Naive thymus-derived CD8-positive, alpha-beta T cell (primary cell): ENCODE measurements around the gene ATP8B1. TPM values are rescaled to one million over a fixed set of nuclear protein-coding genes. Genes with fewer than 3 reads are reported as not detected.
A peak's percentile ranks its signal among the peaks of the same experiment; 100 is the strongest.
"Not testable (repeated sequence)": the region's sequence is repeated elsewhere in the genome, so short reads cannot be mapped to it uniquely, and the experiment has no call there.

ENCODE experiments used
- ATAC-seq, 2 donors: fragments of 150-1000 bp; cut with Tn5 transposase in 1 of 2; sonication (Bioruptor Pico), chemical (Tn5 transposase) in 1 of 2; 1 replicate in 1 of 2; 2 replicates in 1 of 2; pipeline ENCODE4 v1.10.0; 2021; ENCODE audit warnings: mild to moderate bottlenecking in 2 of 2, moderate library complexity in 2 of 2
- POLR2A ChIA-PET: fragments of 350-600 bp; sonication (Branson Sonifier 250); formaldehyde crosslinking; loops from one replicate; lab custom pipeline; 2021; ENCODE audit warnings: antibody characterized with exemption; lab: Charles Lee
- DNase-seq, 10 donors: peaks; one replicate each; pipeline versions ENCODE4 v3.0.0 to v3.0.0-alpha.2; 2020 to 2022
- H3K27ac Mint-ChIP-seq, 10 donors: one replicate each; pipeline ENCODE4 v1.8.0; 2020 to 2022; ENCODE audit warnings: mild to moderate bottlenecking in 10 of 10, mixed read lengths in 10 of 10, moderate library complexity in 4 of 10, inconsistent platforms in 1 of 10
- H3K27me3 Mint-ChIP-seq, 5 donors: one replicate each; pipeline ENCODE4 v1.8.0; 2021 to 2022; ENCODE audit warnings: mixed read lengths in 5 of 5
- H3K36me3 Mint-ChIP-seq, 3 donors: one replicate each; pipeline ENCODE4 v1.8.0; 2020 to 2022; ENCODE audit warnings: mixed read lengths in 3 of 3, mild to moderate bottlenecking in 2 of 3, inconsistent platforms in 1 of 3
- H3K4me1 Mint-ChIP-seq, 4 donors: one replicate each; pipeline ENCODE4 v1.8.0; 2021 to 2022; ENCODE audit warnings: mixed read lengths in 4 of 4
- H3K4me3 Mint-ChIP-seq, 10 donors: one replicate each; pipeline ENCODE4 v1.8.0; 2020 to 2022; ENCODE audit warnings: mild to moderate bottlenecking in 10 of 10, mixed read lengths in 10 of 10, moderate library complexity in 6 of 10, inconsistent platforms in 1 of 10
- H3K9me3 Mint-ChIP-seq, 9 donors: one replicate each; pipeline ENCODE4 v1.8.0; 2020 to 2022; ENCODE audit warnings: mixed read lengths in 9 of 9, mild to moderate bottlenecking in 3 of 9, inconsistent platforms in 1 of 9, moderate library complexity in 1 of 9
- polyA plus RNA-seq, 3 donors: library from polyadenylated mRNA; unstranded; fragments of 300-500 nt; fragmentation: Illumina TruSeq; gene quantifications; one replicate each; pipeline ENCODE4 v1.2.3, GENCODE V29; 2021
- total RNA-seq, 8 experiments: library from RNA in 2 of 8; stranded (reverse) in 2 of 8; gene quantifications; one replicate each; pipeline ENCODE4 v1.2.3 and lab custom pipeline; 2021 to 2026

The ATP8B1 gene
- total and polyA plus RNA-seq, 5 experiments from 2014 or later = 0.08 TPM; not detected in 4

DNA sequence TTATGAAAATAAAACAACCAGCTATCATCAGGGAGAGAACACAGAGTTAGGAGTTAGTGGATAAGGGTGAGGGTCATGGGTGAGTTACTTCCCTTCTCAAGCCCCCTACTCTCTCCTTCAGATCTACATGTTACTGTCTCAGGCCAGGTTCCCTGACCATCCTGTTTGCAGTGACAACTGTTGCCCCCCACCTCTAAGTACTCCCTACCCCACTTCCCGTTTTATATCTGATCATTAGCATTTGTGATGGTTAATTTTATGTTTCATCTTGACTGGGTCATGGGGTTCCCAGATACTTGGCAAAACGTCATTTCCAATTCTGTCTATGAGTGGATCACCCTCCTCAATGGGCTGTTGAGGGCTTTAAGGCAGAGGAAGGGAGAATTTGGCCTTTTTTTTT is 32.8 kb upstream of the ATP8B1 start:
- Mint-ChIP-seq H3K4me1 (peaks cover 11 to 35% (median 22%) of the 10 kb centered on the region in 4 donors), H3K36me3 (peaks cover 0 to 7% (median 2%) of the 10 kb centered on the region in 3 donors), H3K4me3 (no peak overlapping the region), H3K27ac (no peak overlapping the region), H3K9me3 (peaks cover 0 to 9% (median 3%) of the 10 kb centered on the region in 9 donors), H3K27me3 (peaks cover 0 to 6% (median 0%) of the 10 kb centered on the region in 5 donors)
- POLR2A ChIA-PET = no interaction called here
- DNase-seq = no peak
- no peak for ATAC-seq

DNA sequence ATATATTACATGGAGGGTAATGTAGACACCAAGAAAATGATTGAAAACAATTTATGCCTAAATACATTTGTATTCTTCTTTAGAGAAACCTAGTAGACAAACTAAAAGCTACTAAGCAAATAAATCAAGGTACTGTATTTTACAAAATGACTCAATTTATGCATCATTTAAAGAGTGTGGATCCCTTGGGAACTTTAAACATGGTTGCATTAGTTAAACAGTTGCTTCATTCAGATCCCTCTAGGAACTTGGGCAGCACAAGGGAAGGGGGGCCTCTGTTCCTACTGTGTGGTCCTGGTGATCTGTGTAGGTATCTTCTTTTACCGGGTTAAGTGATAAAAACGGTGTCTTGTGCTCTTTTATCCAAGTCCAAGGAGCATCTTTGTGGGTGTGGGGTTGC is 31.5 kb upstream of the ATP8B1 start:
- POLR2A ChIA-PET = no interaction called here
- Mint-ChIP-seq H3K4me3 (no peak overlapping the region), H3K36me3 (peaks cover 0 to 11% (median 6%) of the 10 kb centered on the region in 3 donors), H3K27me3 (peaks cover 0 to 6% (median 0%) of the 10 kb centered on the region in 5 donors), H3K27ac (no peak overlapping the region), H3K4me1 (peaks cover 11 to 39% (median 26%) of the 10 kb centered on the region in 4 donors), H3K9me3 (peaks cover 0 to 9% (median 3%) of the 10 kb centered on the region in 9 donors)
- DNase-seq (no peak), ATAC-seq (no peak)

GRCh38 chr18:57833441-57834101 is 30.5 kb upstream of the ATP8B1 start:
- peak overlapping the region in 8 of 10 donors; percentile 2 to 88 (median 60) for H3K27ac Mint-ChIP-seq
- DNase-seq (peak in 2 of 10 donors; percentile 2 to 4), ATAC-seq (peak; percentile 17 to 32)
- H3K27me3 Mint-ChIP-seq = peaks cover 0 to 7% (median 0%) of the 10 kb centered on the region in 5 donors
- peak overlapping the region; percentile 34 to 79 (median 72) for H3K4me3 Mint-ChIP-seq
- peaks cover 11 to 39% (median 26%) of the 10 kb centered on the region in 4 donors for H3K4me1 Mint-ChIP-seq
- H3K9me3 Mint-ChIP-seq = peaks cover 0 to 9% (median 3%) of the 10 kb centered on the region in 9 donors
- POLR2A ChIA-PET = no interaction called here
- peaks cover 0 to 11% (median 6%) of the 10 kb centered on the region in 3 donors for H3K36me3 Mint-ChIP-seq

DNA sequence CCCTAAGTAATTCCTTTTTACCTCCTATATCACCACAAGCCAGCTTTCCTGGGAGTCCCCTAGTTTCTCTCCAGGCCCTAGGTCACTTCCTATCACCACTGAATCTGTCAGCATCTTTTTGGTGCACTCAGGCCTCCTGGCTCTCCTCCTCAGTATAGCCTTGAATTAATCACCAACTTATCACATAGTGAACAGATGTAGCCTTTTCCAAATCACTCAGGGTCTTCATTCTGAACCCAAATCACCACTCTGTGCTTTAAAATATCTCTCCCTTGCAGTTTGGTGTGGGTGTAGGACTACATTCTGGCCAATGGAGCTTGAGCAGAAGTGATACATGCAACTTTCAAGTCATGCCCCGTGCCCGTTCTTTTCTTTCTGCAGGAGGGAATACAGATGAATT is 29.6 kb upstream of the ATP8B1 start:
- peak overlapping the region in 6 of 10 donors; percentile 10 to 73 (median 36) for H3K4me3 Mint-ChIP-seq
- H3K9me3 Mint-ChIP-seq = peaks cover 0 to 9% (median 3%) of the 10 kb centered on the region in 9 donors
- POLR2A ChIA-PET = no interaction called here
- ATAC-seq = no peak
- peaks cover 11 to 35% (median 25%) of the 10 kb centered on the region in 4 donors for H3K4me1 Mint-ChIP-seq
- no peak for DNase-seq
- H3K27ac Mint-ChIP-seq = peak overlapping the region in 1 of 10 donors; percentile 9
- peaks cover 0 to 5% (median 0%) of the 10 kb centered on the region in 5 donors for H3K27me3 Mint-ChIP-seq
- H3K36me3 Mint-ChIP-seq = peaks cover 0 to 11% (median 6%) of the 10 kb centered on the region in 3 donors

DNA sequence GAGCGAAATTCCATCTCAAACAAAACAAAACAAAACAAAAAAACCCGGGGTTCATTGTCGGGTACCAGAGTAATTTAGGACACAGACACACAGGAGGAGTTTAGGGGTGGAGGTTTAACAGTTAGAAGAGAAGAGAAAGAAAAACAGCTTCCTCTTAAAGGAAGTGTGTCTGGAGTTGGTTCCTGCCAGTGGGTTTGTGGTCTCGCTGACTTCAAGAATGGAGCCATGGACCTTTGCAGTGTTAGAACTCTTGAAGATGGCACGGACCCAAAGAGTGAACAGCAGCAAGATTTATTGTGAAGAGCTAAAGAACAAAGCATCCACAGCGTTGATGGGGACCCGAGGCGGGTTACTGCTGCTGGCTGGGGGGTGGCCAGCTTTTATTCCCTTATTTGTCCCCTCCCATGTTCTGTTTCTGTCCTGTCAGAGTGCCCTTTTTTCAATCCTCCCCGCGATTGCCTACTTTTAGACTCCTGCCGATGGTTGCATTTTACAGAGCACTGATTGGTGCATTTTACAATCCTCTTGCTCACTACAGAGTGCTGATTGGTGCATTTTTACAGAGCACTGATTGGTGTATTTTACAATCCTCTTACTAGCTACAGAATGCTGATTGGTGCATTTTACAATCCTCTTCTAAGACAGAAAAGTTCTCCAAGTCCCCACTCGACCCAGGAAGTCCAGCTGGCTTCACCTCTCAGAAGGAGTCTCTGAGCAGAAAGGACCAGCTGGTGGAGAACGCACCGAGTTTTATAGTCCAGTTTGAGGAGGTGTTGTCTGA is 28.7 kb upstream of the ATP8B1 start:
- H3K4me1 Mint-ChIP-seq = peaks cover 11 to 35% (median 25%) of the 10 kb centered on the region in 4 donors
- peak overlapping the region in 9 of 10 donors; percentile 9 to 82 (median 70) for H3K4me3 Mint-ChIP-seq
- H3K27ac Mint-ChIP-seq = peak overlapping the region in 7 of 10 donors; percentile 4 to 72 (median 58)
- H3K36me3 Mint-ChIP-seq = peaks cover 0 to 7% (median 6%) of the 10 kb centered on the region in 3 donors
- peaks cover 0 to 9% (median 3%) of the 10 kb centered on the region in 9 donors for H3K9me3 Mint-ChIP-seq
- ATAC-seq (peak in 1 of 2 donors; percentile 50), DNase-seq (peak in 3 of 10 donors; percentile 2 to 22 (median 18))
- POLR2A ChIA-PET = no interaction called here
- H3K27me3 Mint-ChIP-seq = peaks cover 0 to 5% (median 0%) of the 10 kb centered on the region in 5 donors

DNA sequence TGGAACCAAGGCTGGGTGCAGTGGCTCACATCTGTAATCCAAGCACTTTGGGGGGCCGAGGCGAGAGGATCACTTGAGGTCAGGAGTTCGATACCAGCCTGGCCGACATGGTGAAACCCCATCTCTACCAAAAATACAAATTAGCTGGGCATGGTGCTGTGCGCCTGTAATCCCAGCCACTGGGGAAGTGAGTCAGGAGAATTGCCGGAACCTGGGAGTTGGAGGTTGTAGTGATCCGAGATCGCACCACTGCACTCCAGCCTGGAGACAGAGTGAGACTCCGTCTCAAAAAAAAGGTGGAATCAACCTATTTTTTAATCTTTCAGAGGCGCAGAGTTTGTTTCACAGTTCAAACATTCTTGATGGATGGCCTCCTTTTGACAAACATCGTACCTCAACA is 24.5 kb upstream of the ATP8B1 start:
- POLR2A ChIA-PET = no interaction called here
- Mint-ChIP-seq H3K27me3 (peaks cover 0 to 3% (median 0%) of the 10 kb centered on the region in 5 donors), H3K36me3 (peaks cover 0 to 4% (median 4%) of the 10 kb centered on the region in 3 donors), H3K4me1 (peaks cover 5 to 19% (median 13%) of the 10 kb centered on the region in 4 donors), H3K9me3 (peaks cover 0 to 9% (median 3%) of the 10 kb centered on the region in 9 donors), H3K27ac (no peak overlapping the region), H3K4me3 (no peak overlapping the region)
- DNase-seq (no peak), ATAC-seq (no peak)

DNA sequence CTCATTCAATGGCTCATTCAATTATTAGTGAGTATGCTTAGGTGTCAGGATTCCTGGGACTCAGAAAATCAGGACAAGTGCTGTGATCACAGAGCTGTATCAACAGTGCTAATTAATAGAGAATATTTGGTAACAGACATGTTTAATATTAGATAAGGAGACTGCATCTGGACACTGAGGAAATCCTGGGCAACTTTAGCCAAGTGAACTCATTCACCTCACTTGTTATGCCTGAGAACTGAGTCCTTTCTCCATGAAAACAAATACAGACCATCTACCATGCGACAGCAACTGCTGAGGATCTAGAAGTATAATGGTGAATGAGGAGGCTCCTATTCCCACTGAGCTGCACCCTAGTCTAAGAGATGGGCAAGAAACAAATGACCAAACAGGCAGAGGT is 23.1 kb upstream of the ATP8B1 start:
- POLR2A ChIA-PET = no interaction called here
- no peak for ATAC-seq
- peaks cover 0 to 4% (median 4%) of the 10 kb centered on the region in 3 donors for H3K36me3 Mint-ChIP-seq
- peaks cover 0 to 7% (median 5%) of the 10 kb centered on the region in 4 donors for H3K4me1 Mint-ChIP-seq
- H3K27me3 Mint-ChIP-seq = peaks cover 0 to 3% (median 0%) of the 10 kb centered on the region in 5 donors
- no peak overlapping the region for H3K4me3 Mint-ChIP-seq
- no peak overlapping the region for H3K27ac Mint-ChIP-seq
- DNase-seq = no peak
- no peaks in the 10 kb centered on the region for H3K9me3 Mint-ChIP-seq

- H3K36me3 Mint-ChIP-seq, H3K9me3 Mint-ChIP-seq, DNase-seq, H3K27ac Mint-ChIP-seq, POLR2A ChIA-PET, H3K4me1 Mint-ChIP-seq, H3K4me3 Mint-ChIP-seq, ATAC-seq: not testable (repeated sequence)
- peaks cover 2 to 14% (median 9%) of the 10 kb centered on the region in 5 donors for H3K27me3 Mint-ChIP-seq
Measured at GRCh38 chr18:57820583-57820982, 17.5 kb upstream of the ATP8B1 start.

GRCh38 chr18:57819671-57820460 is 16.8 kb upstream of the ATP8B1 start:
- Mint-ChIP-seq H3K4me1 (no peaks in the 10 kb centered on the region), H3K27me3 (peaks cover 3 to 14% (median 9%) of the 10 kb centered on the region in 5 donors), H3K36me3 (no peaks in the 10 kb centered on the region), H3K4me3 (no peak overlapping the region), H3K9me3 (peaks cover 0 to 5% (median 0%) of the 10 kb centered on the region in 9 donors), H3K27ac (no peak overlapping the region)
- POLR2A ChIA-PET = interaction anchor here (0.5 kb wide), 1 partner anchor 198 kb away, joined by 3 read pairs; no protein-coding TSS in a partner anchor
- no peak for DNase-seq
- ATAC-seq = no peak

DNA sequence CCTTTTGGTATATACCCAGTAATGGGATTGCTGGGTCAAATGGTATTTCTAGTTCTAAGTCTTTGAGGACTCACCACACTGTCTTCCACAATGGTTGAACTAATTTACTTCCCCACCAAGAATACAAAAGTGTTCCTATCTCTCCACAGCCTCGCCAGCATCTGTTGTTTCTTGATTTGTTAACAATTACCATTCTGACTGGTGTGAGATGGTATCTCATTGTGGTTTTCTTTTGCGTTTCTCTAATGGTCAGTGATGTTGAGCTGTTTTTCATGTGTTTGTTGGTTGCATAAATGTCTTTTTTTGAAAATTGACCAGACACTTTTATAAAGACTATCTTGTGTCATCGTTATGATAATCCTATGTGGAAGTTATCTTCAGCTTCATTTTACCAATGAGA is 16.0 kb upstream of the ATP8B1 start:
- no peaks in the 10 kb centered on the region for H3K4me1 Mint-ChIP-seq
- POLR2A ChIA-PET = no interaction called here

GRCh38 chr18:57816208-57816954 is 13.3 kb upstream of the ATP8B1 start:
- ATAC-seq = no peak
- no peak for DNase-seq
- no peak overlapping the region for H3K4me3 Mint-ChIP-seq
- H3K4me1 Mint-ChIP-seq = no peaks in the 10 kb centered on the region
- H3K36me3 Mint-ChIP-seq = peaks cover 2 to 17% (median 15%) of the 10 kb centered on the region in 3 donors
- peaks cover 0 to 30% (median 17%) of the 10 kb centered on the region in 9 donors for H3K9me3 Mint-ChIP-seq
- POLR2A ChIA-PET = no interaction called here
- peaks cover 7 to 20% (median 14%) of the 10 kb centered on the region in 5 donors for H3K27me3 Mint-ChIP-seq
- H3K27ac Mint-ChIP-seq = no peak overlapping the region

More for the DNA sequence above, 16.0 kb upstream of the ATP8B1 start:
- no peak overlapping the region for H3K4me3 Mint-ChIP-seq
- no peaks in the 10 kb centered on the region for H3K36me3 Mint-ChIP-seq
- peaks cover 0 to 6% (median 0%) of the 10 kb centered on the region in 9 donors for H3K9me3 Mint-ChIP-seq
- H3K27ac Mint-ChIP-seq = no peak overlapping the region
- peaks cover 5 to 14% (median 9%) of the 10 kb centered on the region in 5 donors for H3K27me3 Mint-ChIP-seq
- ATAC-seq (no peak), DNase-seq (no peak)
